Forelimb muscle (tissue), 1 donor: ENCODE data around the gene MCC. TPM values are rescaled to one million over a fixed set of nuclear protein-coding genes. Genes with fewer than 3 reads are reported as not detected.

Source experiments
- DNase-seq: peaks from one replicate; pipeline ENCODE4 v3.0.0-alpha.2; 2013; ENCODE audit warnings: low read depth
- polyA plus RNA-seq: library from polyadenylated mRNA; unstranded; fragments of 120-200 nt; gene quantifications from one replicate; pipeline ENCODE4 v1.2.1, GENCODE V29; 2013; ENCODE audit not compliant: insufficient read length

MCC gene
- polyA plus RNA-seq, 1 donor = 15.1 TPM

DNA sequence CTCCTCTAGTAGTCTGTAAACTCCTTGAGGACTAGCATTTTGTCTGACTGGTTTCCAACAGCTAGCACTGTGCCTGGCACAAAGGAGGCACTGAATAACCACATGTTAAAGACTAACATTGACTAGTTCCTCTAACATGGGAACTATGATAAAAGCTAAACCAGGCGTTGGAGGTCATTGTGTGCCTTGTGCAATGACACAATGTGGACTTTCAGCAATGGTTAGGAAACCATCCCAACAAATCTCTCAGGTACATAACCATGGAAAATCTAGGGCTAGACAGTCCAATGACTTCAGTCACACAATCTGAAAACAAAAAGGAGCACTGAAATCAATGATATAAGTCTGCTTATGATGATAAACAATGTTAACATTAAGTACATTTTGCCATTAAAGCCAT lies 311.0 kb downstream of the MCC start:
- no peak for DNase-seq

DNA sequence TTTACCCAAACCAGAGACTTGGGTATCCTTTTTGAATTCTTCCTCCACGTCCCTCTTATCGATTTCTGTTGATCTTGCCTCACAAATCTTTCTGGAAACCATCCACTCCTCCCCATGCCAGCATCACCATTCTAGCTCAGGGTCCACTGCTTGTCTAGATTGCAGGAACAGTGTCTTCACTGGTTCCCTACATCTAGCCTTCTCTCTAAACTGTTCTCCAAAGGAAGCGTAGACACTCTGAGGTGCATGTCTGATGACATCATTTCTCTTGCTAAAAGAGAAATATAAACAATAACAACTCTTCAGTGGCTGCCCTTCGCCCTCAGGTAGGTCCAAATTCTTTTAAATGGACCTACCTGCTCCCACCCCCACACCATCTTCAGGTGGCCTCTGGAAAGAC lies 311.5 kb downstream of the MCC start:
- DNase-seq = no peak

DNA sequence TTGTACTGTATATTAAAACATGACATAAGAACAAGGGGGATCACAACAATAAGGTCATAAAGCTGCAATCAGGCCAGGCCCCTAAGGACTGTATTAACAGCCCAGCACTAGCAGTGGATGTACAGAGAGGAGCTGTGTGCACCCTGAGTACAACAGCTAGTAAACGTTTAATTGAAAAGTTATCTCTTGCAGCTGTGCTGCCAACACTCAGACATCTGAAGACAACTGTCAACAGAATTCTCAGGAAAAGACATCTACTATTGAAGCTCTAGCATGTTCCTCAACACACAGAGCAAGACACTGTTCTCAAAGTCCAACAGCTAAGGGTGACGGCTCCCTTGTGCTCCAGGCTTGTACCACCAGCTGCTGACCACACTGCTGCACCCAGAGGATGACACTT lies 312.1 kb downstream of the MCC start:
- DNase-seq = no peak

DNA sequence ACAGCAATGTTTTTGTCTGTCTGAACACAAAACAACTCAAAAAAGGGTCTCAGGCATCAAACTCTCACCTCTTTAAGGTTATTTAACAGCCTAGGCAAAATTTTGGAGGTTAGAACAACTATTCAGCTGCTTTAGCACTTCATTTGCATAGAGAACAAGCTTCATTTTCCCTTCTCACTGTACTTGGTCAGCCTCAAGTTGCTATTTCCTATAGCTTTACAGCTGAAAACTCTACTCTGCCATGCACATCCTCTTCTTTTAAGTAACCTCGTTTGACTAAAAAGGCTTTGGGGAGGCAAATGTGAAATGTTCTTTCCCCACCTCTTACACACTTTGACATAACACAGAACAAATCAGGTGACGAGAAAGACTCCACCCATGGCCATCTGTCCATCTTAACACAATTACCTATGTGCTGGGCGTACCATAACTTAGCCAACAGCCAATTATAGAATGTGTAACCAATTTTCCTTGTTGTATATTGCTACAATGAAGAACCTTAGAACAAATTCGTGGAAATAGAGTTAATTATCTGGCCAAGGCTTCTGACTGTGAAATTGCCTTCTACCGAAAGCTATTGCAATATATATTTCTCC lies 315.9 kb downstream of the MCC start:
- DNase-seq = no peak

DNA sequence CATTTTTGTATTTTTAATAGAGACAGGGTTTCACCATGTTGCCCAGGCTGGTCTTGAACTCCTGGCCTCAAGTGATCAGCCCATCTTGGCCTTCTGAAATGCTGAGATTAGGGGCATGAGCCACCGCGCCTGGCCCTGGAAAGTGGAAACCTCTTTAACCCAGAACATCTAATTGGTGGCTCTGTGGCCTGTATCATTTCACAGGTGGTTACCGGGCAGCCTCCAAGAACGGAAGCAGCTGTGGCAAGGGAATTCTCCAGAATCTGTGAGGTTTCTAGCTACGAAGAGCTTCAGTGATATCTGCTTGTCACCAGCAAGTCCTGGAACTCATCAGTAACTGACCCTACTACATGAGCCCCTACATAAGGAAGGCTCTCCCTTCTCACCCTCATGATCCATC lies 316.7 kb downstream of the MCC start:
- DNase-seq = no peak

DNA sequence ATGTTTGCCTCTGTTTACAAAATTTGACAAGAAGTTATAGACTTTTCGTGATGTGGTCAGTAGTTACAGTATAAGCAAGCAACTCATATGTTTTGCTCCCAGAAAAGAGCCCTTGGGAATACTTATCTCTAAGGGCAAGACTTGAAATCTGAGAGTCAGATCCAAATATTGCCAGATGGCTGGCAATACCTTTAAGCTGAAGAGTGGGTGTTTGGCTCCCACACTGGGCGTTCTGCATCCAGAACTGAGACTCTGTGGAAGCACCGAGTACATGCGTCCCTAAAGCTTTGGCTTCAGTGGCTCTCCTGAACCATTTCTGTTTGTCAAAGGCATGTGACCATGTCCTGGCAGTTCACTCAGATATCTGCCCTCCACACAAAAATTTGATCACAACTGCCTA lies 317.5 kb downstream of the MCC start:
- DNase-seq = no peak

DNA sequence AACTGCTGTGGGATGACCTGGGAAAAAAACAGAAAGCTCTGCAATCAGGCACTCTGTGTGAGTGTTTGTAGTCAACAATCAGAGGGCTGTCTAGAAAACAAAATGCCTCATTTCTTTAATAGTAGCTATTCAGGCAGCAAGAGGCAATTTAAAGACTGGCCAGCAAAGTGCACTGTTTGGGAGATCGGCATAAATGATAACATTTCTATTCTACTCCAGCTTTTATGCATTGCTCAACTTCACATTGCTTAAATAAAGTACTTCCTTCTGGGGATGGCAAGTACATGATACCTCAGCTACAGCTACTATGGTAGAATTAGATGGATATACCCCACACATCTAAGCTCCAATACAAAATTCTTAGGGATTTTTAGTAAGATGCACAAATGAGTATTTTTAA lies 318.5 kb downstream of the MCC start:
- no peak for DNase-seq

DNA sequence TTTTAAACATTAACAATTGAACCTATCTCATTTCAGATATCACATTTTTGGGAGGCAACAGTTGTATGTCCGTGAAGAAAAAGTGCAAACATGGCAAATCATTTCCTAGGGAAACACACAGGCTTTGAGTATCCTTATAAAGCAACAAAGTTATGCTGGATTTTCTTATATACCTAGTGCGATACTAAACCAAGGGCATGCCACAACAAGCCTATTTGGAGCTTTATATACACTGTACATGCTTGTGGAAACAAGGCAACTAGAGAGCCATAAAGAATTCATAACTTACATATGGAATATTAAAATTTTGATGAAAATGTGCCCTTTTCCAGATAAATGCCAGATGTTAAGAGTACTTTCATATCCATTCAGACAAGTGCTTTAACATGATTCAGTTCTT lies 320.3 kb downstream of the MCC start:
- no peak for DNase-seq

DNA sequence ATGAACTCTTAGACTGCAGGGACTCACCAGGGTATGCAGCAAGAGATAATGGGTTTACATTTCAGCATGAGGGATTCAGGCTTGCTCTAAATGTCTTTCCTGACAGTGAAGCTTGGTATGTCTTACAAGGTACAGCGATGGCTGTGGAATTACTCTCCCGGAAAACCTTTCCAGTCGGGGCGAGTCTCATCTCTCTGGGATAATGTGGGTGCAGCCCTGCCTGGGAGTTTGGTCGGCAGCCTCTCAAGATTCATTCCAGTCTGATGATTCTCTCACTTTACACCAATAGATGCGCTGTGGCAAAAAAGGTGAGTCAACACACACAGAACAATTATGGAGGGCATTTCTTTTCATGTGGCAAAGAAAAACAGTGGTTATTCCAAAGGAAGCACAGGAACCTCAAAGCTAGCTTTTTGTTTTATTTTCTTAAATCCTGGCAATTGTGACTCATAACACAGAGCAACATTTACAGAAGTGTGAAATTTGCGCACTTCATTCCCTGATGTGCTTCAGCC lies 321.3 kb downstream of the MCC start:
- no peak for DNase-seq

DNA sequence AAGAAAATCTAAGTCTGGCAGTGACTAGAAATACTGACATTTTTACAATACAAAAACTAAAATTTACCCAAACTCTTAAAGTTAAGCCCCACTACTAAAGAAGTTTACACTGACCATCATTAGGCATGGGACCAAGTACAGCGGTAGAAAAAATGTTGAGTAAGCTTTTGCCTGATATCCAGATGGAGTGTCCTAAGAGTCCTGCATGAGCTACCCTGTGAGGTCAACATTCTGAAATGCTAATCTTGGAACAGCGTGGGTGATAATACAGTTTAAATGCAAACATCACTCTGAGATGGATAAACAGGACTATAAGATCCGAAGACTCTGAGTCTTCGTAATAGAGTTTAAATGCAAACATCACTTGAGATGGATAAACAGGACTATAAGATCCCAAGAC lies 322.0 kb downstream of the MCC start:
- no peak for DNase-seq

DNA sequence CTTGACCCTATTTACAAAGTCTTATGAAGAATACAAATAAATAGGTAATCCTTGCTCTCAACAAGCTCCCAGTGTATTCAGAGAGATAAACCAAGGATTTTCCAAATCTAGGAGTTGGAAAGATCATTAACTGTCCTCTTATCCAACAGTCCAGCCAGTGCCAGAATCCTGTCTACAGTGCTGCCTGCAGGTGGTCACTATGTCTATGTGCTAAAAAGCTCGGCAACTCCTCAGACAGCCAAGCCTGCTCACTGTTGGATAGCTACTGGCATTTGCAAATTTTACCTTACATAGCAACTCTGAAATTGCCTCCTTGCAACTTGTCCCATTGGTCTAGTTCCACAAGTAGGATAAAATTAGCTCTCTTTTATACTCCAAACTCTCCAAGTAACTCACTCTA lies 324.2 kb downstream of the MCC start:
- DNase-seq = no peak

DNA sequence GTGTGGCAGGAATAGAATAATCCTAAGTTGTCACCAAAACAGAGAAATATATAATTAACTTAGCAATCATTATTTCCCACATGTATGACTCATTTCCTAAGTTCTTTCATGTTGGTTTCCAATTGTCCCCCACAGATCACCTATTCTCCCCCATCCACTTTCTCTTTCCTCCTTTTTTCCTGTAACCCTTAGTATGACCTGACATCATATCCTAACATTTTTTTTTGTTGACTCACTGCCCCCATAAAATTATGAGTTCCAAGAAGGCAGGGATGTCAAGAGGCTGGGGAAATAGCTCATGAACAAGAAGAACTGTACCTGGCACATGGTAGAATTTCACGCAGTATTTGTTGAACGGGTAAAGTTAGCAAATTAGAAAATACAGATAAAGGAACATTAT lies 324.9 kb downstream of the MCC start:
- no peak for DNase-seq

DNA sequence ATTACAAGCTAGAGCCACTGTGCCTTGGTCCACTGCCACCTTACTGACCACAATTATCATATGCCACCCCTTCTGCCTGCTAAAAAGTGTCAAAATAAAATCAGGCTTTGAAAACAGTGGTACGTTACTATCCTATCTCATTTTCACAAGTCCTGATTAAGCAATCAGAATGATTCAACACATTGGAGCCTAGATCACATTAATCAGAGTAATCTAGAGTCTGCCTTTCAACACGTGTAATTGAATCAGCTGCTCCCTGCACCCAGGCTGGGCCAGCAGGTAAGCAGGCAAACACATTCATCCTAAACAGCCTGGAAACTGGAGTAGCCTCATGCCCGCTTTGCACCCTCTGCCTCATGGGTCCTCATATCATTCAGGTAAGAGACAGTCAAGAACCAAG lies 325.5 kb downstream of the MCC start:
- no peak for DNase-seq

DNA sequence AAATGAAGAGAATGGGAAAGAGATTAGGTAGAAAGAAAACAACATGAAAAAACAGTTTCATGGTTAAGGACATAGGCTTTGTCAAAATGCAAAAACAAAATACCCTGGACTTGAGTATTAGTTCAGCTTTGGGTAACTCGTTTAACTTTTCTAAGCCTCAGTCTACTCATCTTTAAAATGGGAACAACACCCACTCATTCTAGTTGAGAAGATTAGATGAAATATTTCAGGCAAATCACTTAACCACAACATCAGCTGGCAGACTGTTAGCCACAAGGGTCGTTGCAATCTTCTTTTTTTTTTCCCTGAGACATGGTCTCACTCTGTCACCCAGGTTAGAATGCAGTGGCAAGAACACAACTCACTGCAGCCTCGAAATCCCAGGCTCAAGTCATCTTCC lies 326.0 kb downstream of the MCC start:
- no peak for DNase-seq

DNA sequence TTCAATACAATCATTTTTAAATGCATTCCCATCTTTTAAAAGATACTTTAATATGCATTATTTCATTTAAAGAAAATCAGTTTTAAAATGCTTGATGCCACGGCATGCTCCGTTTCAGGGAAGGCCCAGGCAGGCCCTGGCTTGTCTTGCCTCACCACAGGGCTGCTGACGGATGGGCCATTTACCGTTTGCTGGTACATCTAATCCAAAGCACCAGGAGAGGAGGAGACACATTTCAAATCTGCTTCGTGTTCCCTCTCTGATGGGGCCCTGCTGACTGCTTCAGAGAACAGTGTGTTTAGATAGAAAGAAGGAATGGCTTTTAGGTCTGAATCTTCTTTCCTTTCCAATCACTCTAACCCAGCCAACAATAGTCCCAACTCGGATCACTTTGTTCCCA lies 326.4 kb downstream of the MCC start:
- no peak for DNase-seq

DNA sequence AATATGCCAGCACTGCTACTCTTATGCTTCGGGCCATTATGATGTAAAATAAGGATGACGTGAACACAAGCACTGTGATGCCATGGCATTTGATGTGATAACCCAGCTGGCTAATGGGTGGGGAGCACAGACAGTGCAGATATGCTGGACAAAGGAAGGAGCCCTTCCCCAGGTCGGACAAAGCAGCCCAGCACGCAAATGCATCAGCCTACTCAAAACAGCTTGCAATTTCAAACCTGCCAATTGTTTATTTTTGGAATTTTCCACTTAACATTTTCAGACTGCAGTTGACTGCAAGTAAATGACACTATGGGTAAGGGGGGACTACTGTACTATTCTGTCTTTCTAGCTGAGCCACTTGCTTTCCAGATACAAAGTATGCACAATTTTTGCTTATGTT lies 330.4 kb downstream of the MCC start:
- DNase-seq = no peak

DNA sequence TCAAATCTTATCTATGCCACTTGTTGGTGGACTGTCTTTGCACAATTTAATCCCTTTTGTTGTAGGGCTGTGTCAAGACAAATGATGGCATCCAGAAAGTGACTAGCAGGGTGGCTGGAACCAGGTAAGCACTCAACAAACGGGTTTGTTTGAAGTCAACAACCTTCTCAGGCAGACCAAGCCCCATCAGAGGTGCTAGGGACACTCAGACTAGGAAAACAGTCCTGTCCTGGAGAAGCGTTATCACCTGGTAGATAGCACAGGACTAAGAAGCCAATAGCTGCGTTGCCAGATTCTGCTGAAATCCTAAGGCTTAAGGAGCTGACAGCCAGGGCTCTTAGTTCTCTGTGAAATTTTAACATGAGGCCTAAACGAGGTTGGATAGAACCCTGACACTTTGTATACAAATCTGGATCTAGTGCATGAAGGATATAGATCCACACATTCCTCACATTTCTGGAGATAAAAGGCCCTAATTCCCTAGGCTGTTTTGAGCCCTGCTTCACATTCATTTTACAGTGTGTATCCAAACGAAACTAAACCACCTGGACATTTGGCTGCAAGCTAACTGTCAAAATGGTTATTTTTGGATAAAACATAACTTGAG lies 331.9 kb downstream of the MCC start:
- DNase-seq = no peak

DNA sequence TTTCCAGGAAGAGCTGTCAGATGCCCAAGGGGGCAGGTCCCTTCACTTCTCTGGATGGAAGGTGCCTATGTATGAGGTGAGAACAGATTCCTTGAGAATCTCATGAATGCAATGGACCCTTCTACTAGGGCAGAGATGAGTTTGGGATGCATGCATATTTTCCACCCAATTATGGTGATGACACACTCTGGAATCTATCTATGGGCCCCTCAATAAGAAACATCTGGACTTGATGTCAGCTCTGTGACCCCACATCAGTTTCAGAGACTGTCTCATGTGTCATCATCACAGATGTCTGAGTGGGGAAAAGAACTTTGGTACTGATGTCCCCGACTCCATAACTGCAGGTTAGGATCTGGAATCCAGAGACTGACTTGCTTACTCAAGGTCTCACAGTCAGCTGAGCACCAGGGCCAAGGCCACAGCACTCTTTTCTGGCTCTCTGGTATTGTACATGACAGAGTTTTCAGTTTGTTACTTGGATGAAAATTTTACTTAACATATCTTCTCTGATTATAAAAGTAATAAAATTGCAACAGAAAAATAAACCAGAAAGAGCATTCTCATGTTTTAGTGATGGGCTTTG lies 334.6 kb downstream of the MCC start:
- DNase-seq = no peak

DNA sequence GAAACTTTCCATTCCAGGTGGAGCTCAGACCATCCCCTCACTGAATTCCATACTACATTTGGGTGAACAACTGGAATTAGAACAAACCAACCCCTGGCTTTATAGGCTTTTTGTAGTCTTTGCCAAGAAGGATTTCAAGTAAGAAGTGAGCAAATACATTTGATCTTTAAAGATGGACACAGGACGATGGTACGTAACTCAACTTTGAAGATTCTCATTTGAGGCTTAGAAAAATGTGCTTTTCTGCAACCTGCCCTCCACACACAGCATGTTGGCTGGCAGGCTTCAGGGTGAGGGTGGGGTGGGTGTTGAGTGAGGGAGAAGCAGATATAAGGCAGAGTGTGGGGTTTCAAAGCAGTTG lies 335.9 kb downstream of the MCC start:
- no peak for DNase-seq

DNA sequence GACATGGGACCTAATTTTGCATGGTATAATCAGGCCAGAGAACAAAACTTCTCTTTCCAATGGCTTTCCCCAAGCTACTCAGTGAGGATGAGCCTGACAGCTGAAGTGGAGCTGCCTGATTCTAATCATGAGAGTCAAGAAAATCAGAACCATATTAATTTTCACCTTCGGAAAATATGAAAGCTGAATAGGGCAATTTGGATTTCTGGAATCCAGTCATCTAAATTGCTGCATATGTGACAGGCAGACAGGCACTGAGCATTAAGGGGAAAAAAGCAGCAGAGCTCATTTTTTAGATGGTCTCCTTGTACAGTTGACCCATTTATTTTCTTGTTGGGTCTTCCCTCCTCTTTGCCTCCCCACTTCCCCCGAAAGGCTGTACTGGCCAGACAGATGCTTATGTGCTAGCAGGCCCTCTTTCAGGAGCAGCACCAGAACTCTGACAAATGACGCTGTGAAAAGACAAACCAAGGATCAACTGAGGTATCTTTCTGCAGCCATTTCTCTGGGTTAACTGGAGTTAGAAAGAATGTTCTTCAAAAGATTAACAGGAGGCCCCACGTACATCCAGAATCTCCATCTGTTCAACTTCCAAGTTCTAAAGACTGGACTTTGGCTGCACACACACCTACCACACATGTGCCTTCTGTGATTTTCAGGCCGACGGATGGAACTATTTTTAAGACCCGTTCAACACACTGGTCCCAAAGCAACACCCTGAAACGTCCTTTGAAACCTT lies 336.4 kb downstream of the MCC start:
- no peak for DNase-seq

DNA sequence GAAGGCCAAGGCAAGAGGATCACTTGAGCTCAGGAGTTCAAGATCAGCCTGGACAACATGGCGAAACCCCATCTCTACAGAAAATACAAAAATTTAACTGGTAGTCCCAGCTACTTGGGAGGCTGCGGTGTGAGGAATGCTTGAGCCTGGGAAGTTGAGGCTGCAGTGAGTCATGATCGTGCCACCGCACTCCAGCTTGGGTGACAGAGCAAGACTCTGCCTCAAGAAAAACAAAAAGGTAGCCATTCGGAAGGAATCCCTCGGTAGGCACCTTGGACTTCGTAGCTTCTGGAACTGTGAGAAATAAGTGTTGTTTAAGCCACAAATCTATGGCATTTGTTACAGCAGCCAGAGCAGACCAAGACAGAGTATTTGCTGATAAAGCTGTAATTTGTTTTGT lies 337.4 kb downstream of the MCC start:
- DNase-seq = no peak

DNA sequence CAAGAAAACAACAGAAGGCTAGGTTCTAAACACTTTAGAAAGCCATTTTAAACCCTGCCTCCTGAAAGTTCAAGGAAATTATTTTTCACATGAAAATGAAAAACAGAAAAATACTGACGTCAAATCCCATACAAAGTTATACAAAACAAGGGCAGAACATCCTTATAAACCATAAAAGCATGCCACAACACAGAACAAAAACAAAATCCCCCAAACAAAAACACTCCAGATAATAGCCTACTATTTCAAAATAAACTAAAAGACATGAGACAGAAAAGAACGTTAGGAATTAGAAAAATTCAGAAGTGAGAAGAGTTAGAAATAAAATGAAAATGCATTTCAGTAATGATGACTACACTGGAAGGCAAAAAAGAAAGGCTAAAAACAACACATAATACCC lies 338.0 kb downstream of the MCC start:
- DNase-seq = no peak

DNA sequence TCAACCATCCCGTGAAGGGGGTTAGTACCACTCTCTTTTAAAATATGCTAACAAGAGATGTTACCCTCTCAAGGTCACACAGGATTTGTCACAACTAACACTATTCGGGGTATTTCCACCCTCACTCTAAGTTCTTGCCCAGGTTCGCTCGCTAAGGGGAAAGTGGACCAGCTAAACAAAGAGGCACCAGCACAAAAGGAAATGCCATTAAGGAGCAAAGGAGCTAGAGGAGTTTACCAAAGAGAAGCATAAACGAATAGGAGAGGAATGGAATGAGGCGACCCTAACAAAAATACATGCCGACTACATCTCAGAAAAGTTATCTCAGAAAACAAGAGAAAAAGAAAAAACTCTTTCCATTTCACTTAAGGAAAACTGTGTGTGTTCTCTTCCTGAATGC lies 340.7 kb downstream of the MCC start:
- DNase-seq = no peak
